ENCODE data around the gene HNRNPA1. TPM values are rescaled to one million over a fixed set of nuclear protein-coding genes. Genes with fewer than 3 reads are reported as not detected.
A peak's percentile ranks its signal among the peaks of the same experiment; 100 is the strongest.
"Not testable (repeated sequence)": the region's sequence is repeated elsewhere in the genome, so short reads cannot be mapped to it uniquely, and the experiment has no call there.

The HNRNPA1 gene
- total RNA-seq, 2 experiments from 2014 or later: 2,224 to 2,338 TPM

DNA sequence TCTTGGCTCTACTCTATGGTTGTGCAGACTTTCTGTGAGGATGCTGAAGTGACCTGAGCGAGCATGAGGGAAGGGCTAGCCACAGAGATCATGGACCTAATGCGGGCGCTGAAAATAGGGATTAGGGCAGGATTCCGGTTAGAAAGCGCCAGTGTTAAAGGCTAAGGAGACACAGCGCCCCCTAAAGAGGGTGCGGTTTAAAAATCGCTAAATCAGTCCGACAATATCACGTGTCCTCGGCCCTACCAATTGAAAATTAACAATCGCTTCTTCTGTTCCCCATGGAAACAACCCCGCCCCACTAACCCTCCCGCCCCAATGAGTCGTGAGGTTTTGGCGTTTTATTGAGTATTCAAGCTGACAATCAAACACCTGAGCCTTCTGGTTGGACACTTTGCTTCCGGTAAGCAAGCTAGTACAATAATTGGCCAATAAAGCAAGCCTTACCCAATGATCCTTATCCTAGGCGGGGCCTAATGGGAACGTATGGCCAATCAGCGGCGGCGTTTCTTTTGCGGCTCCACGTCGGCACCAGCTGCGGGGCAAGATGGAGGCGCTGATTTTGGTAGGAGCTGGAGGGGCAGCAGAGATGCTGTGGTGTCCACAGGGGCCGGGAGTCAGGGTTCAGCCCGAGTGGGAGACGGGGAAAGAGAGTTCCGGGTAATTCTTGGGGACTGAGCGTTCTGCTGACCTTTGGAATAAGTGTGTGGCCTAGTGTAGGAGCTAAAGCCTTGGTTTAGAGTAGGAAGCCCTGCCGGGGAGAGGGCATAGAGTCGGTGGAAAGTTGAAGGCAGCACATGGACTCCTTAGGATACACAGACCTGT lies 44.3 kb downstream of the HNRNPA1 start, which contains the start of gene COPZ1:
Gene COPZ1 (plus strand): TSS at position 515 of the 825 bp plus-strand sequence. CDS start 33 bp downstream, at position 548.
- POLR2A ChIA-PET: interaction anchor here (0.6 to 2.1 kb wide), 12 partner anchors 10 to 104 kb away, joined by 3 to 10 read pairs (median 4); partner anchors contain the start of genes CBX5 and HNRNPA1
- intact Hi-C loops (cut with micrococcal nuclease): loop anchor here (2.0 to 5.0 kb wide), 2 partner anchors 37 to 44 kb away; partner anchors contain the start of genes CBX5, GPR84 and HNRNPA1
- peak within 1 kb of the TSS; percentile 94 for H3K27ac Mint-ChIP-seq

DNA sequence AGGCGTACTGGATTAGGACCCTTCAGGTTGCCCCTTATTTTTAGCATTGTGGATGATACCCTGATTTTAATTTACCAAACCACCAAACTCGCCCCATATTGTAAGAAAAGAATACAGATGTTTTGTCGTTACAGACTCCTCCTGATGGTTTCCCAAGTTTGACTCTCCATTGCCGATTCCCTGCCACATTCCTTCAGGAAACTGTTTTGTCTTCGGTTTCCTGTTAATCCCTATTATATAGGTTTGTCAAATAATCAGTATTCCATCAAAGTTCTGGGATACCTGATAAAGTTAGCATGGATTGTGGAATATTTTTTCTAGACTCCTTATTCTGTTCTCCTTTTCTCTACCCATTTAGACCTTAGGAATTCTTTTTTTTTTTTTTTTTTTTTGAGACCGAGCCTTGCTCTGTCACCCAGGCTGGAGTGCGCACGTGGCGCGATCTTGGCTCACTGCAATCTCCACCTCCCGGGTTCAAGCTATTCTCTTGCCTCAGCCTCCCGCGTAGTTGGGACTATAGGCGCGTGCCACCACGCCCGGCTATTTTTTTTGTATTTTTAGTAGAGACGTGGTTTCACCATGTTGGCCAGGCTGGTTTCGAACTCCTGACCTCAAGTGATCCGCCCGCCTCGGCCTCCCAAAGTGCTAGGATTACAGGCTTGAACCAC lies 45.0 kb downstream of the HNRNPA1 start:
- POLR2A ChIA-PET: interaction anchor here (0.8 to 2.1 kb wide), 9 partner anchors 29 to 105 kb away, joined by 3 to 10 read pairs (median 4); partner anchors contain the start of genes CBX5 and HNRNPA1
- H3K4me3 Mint-ChIP-seq: peak overlapping the region; percentile 98
- peaks cover 35% of the 10 kb centered on the region for H3K4me1 Mint-ChIP-seq (ENCODE audit: low read depth)
- not testable (repeated sequence) for DNase-seq; H3K9me3 Mint-ChIP-seq; H3K27me3 Mint-ChIP-seq; ATAC-seq; H3K36me3 Mint-ChIP-seq (ENCODE audit: low read depth)
- H3K27ac Mint-ChIP-seq: peak overlapping the region; percentile 94
- CTCF ChIA-PET: interaction anchor here (0.6 to 9.7 kb wide), 35 partner anchors 9 to 111 kb away, joined by 3 to 93 read pairs (median 6); partner anchors contain the start of gene NFE2
- intact Hi-C loops (cut with micrococcal nuclease): loop anchor here (2.0 to 5.0 kb wide), 2 partner anchors 37 to 45 kb away; partner anchors contain the start of genes CBX5, GPR84 and HNRNPA1

More for the DNA sequence above, 44.3 kb downstream of the HNRNPA1 start, which contains the start of gene COPZ1:
- TF ChIP-seq, protein P1, sequence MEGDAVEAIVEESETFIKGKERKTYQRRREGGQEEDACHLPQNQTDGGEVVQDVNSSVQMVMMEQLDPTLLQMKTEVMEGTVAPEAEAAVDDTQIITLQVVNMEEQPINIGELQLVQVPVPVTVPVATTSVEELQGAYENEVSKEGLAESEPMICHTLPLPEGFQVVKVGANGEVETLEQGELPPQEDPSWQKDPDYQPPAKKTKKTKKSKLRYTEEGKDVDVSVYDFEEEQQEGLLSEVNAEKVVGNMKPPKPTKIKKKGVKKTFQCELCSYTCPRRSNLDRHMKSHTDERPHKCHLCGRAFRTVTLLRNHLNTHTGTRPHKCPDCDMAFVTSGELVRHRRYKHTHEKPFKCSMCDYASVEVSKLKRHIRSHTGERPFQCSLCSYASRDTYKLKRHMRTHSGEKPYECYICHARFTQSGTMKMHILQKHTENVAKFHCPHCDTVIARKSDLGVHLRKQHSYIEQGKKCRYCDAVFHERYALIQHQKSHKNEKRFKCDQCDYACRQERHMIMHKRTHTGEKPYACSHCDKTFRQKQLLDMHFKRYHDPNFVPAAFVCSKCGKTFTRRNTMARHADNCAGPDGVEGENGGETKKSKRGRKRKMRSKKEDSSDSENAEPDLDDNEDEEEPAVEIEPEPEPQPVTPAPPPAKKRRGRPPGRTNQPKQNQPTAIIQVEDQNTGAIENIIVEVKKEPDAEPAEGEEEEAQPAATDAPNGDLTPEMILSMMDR (IDR thresholded peaks at IDR 0.05): peak; percentile 65
- ATAC-seq: peak; percentile 99
- peak; percentile 98 for DNase-seq
- CTCF ChIA-PET: interaction anchor here (0.6 to 9.7 kb wide), 35 partner anchors 8 to 225 kb away, joined by 3 to 93 read pairs (median 6); partner anchors contain the start of genes NFE2 and PDE1B
- peaks cover 3% of the 10 kb centered on the region for H3K36me3 Mint-ChIP-seq (ENCODE audit: low read depth)
- H3K27me3 Mint-ChIP-seq: no peaks in the 10 kb centered on the region
- no peaks in the 10 kb centered on the region for H3K9me3 Mint-ChIP-seq
- peak within 1 kb of the TSS; percentile 98 for H3K4me3 Mint-ChIP-seq
- H3K4me1 Mint-ChIP-seq (ENCODE audit: low read depth): peaks cover 28% of the 10 kb centered on the region

DNA sequence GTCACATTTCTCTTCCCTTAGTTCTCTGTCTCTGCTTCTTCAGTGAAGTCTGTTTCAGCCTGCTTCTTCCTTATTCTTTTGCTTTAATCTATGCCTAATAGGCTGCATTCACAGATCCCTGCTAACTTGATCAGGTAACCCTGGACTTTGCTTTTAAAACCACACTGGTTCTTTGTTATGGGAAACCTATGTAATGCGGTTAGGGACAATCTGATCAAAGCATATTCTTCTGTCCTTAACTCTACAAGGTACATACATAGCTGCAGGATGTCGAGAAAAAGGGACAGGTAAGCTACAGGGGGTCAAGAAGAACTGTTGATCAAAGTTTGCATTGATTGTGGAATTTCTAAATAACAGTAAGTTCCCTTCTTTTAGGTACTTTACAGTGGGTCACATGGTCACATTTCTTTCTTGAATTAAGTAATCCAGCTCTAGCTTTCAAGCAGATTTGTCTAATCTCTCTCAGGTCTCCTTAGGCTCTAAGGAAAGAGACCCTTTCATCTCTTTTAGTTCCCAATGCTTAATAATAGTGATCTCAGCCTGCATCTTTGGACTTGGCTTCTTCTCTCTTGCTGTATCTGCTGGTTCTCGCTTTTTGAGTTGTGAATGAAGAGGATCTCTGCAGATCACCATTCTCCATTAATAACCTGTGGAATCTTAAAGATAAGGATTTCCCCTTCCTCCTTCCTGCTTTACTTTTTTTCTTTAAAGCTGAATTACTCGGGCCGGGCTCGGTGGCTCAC lies 48.2 kb downstream of the HNRNPA1 start:
- DNase-seq (no peak), ATAC-seq (no peak)
- TF ChIP-seq, protein P1 (IDR thresholded peaks at IDR 0.05): no peak
- no peaks in the 10 kb centered on the region for H3K27me3 Mint-ChIP-seq
- POLR2A ChIA-PET: interaction anchor here (0.6 to 1.3 kb wide), 3 partner anchors 9 to 54 kb away, joined by 3 to 5 read pairs (median 4); partner anchors contain the start of gene HNRNPA1
- H3K4me1 Mint-ChIP-seq (ENCODE audit: low read depth): peaks cover 54% of the 10 kb centered on the region
- intact Hi-C loops (cut with micrococcal nuclease): loop anchor here (5.0 kb wide), 1 partner anchor 34 kb away; the partner anchor contains the start of gene GPR84
- H3K4me3 Mint-ChIP-seq: no peak overlapping the region
- H3K27ac Mint-ChIP-seq: peak overlapping the region; percentile 35
- H3K36me3 Mint-ChIP-seq (ENCODE audit: low read depth): peaks cover 5% of the 10 kb centered on the region
- CTCF ChIA-PET: interaction anchor here (0.7 to 9.7 kb wide), 8 partner anchors 7 to 109 kb away, joined by 3 to 93 read pairs (median 4); no protein-coding TSS in a partner anchor
- H3K9me3 Mint-ChIP-seq: no peaks in the 10 kb centered on the region

DNA sequence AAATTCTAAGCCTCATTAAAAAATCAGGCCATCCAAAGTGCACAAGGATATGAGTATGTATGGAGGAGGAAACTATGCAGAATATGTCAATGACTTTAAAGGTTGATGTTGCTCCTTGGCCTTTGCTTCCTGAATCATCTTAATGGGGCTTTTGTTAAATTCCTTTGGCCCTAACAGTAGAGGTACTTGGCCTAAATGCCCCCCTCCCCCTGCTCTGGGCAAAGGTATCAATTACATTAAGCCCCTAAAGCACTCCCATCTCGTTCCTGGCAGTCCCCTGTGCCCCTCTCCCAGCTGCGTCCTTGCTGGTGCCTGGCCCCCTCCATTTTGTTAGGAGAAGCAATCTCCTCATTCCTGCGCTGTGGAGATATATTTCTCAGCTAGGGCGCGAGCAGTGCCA lies 49.2 kb downstream of the HNRNPA1 start:
- peaks cover 50% of the 10 kb centered on the region for H3K4me1 Mint-ChIP-seq (ENCODE audit: low read depth)
- POLR2A ChIA-PET: interaction anchor here (1.3 to 1.5 kb wide), 3 partner anchors 29 to 49 kb away, joined by 3 to 4 read pairs (median 3); partner anchors contain the start of gene HNRNPA1
- intact Hi-C loops (cut with micrococcal nuclease): loop anchor here (5.0 kb wide), 1 partner anchor 33 kb away; the partner anchor contains the start of gene GPR84
- no peaks in the 10 kb centered on the region for H3K27me3 Mint-ChIP-seq
- no peak for ATAC-seq
- H3K36me3 Mint-ChIP-seq (ENCODE audit: low read depth): peaks cover 5% of the 10 kb centered on the region
- CTCF ChIA-PET: interaction anchor here (1.0 to 9.7 kb wide), 3 partner anchors 14 to 39 kb away, joined by 3 to 93 read pairs (median 5); no protein-coding TSS in a partner anchor
- DNase-seq: no peak
- no peak overlapping the region for H3K4me3 Mint-ChIP-seq
- no peak overlapping the region for H3K27ac Mint-ChIP-seq
- H3K9me3 Mint-ChIP-seq: no peaks in the 10 kb centered on the region
- TF ChIP-seq, protein P1 (IDR thresholded peaks at IDR 0.05): no peak

All from activated CD8-positive, alpha-beta T cell treated with anti-CD3 and anti-CD28 coated beads for 36 hours (primary cell).